IMR-90 (cell line): ENCODE results near the gene PXYLP1. TPM values are rescaled to one million over a fixed set of nuclear protein-coding genes. Genes with fewer than 3 reads are reported as not detected.

Experiments
- ATAC-seq: fragments of 200-7000 bp; cut with Tn5 transposase; 2 replicates; pipeline ENCODE4 v1.9.1; 2020; ENCODE audit warnings: low read depth, mild to moderate bottlenecking, moderate library complexity
- BruUV-seq: library from RNA; stranded (reverse); fragments of 400-500 nt; replicated peaks from 2 replicates; lab custom pipeline; 2021; lab: Mats Ljungman, UMichigan
- CTCF ChIA-PET: fragments of 300-600 bp; formaldehyde crosslinking; extraction: SDS; loops from one replicate; lab custom pipeline; 2021; ENCODE audit warnings: antibody characterized with exemption; lab: Yijun Ruan, JAX
- POLR2A ChIA-PET: fragments of 300-600 bp; sonication (Branson Sonifier 250); formaldehyde crosslinking; loops from one replicate; lab custom pipeline; 2022; ENCODE audit warnings: antibody characterized with exemption; ENCODE audit not compliant: unreplicated experiment; lab: Charles Lee
- DNase-seq: peaks from one replicate; pipeline ENCODE4 v3.0.0; 2013
- H2AFZ ChIP-seq: replicated peaks from 2 replicates; pipeline ENCODE3; 2013; ENCODE audit warnings: low read length, mild to moderate bottlenecking; ENCODE audit not compliant: poor library complexity
- H2AK5ac ChIP-seq: 2 replicates; pipeline ENCODE4 v1.6.1; 2013; ENCODE audit warnings: low read depth, low read length, inconsistent platforms
- H2AK9ac ChIP-seq: replicated peaks from 2 replicates; pipeline ENCODE3; 2013; ENCODE audit warnings: mild to moderate bottlenecking, low read depth, low read length, moderate library complexity; ENCODE audit not compliant: poor library complexity
- H2BK120ac ChIP-seq: 2 replicates; pipeline ENCODE4 v1.6.1; 2013; ENCODE audit warnings: low read depth, low read length, inconsistent platforms
- H2BK15ac ChIP-seq: 3 replicates; pipeline ENCODE4 v1.6.1; 2013; ENCODE audit warnings: low read depth, low read length, inconsistent platforms
- H2BK20ac ChIP-seq: 2 replicates; pipeline ENCODE4 v1.6.1; 2013; ENCODE audit warnings: low read depth, mild to moderate bottlenecking, inconsistent platforms, low read length, moderate library complexity
- H2BK5ac ChIP-seq: 2 replicates; pipeline ENCODE4 v1.6.1; 2013; ENCODE audit warnings: mild to moderate bottlenecking, low read depth, low read length, inconsistent platforms; ENCODE audit not compliant: poor library complexity, severe bottlenecking
- H3K14ac ChIP-seq: replicated peaks from 2 replicates; pipeline ENCODE4 v1.6.1; 2013; ENCODE audit warnings: low read depth, low read length, inconsistent platforms
- H3K18ac ChIP-seq: 2 replicates; pipeline ENCODE4 v1.6.1; 2013; ENCODE audit warnings: low read depth, low read length, control low read depth
- H3K23ac ChIP-seq: 2 replicates; pipeline ENCODE4 v1.6.1; 2013; ENCODE audit warnings: low read depth, low read length, inconsistent platforms
- H3K27ac ChIP-seq: 2 replicates; pipeline ENCODE4 v1.5.1; 2013; ENCODE audit warnings: mild to moderate bottlenecking, control low read depth, low read length; ENCODE audit not compliant: insufficient read depth
- H3K27me3 ChIP-seq: 2 replicates; pipeline ENCODE4 v1.6.1; 2013; ENCODE audit warnings: low read length; ENCODE audit not compliant: control insufficient read depth, insufficient read depth
- H3K36me3 ChIP-seq: 2 replicates; pipeline ENCODE4 v1.6.1; 2013; ENCODE audit warnings: low read length, mixed read lengths; ENCODE audit not compliant: control insufficient read depth, insufficient read depth
- H3K4ac ChIP-seq: 2 replicates; pipeline ENCODE4 v1.6.1; 2013; ENCODE audit warnings: low read depth, low read length, inconsistent platforms
- H3K4me1 ChIP-seq: 2 replicates; pipeline ENCODE4 v1.6.1; 2013; ENCODE audit warnings: low read length, mixed read lengths; ENCODE audit not compliant: control insufficient read depth, insufficient read depth
- H3K4me2 ChIP-seq: 2 replicates; pipeline ENCODE4 v1.6.1; 2013; ENCODE audit warnings: low read depth, mild to moderate bottlenecking, control low read depth, low read length, moderate library complexity
- H3K4me3 ChIP-seq: 2 replicates; pipeline ENCODE4 v1.5.1; 2013; ENCODE audit warnings: low read depth, mild to moderate bottlenecking, control low read depth, low read length, moderate library complexity; ENCODE audit not compliant: insufficient read depth
- H3K56ac ChIP-seq: 2 replicates; pipeline ENCODE4 v1.6.1; 2013; ENCODE audit warnings: low read length, inconsistent platforms; ENCODE audit not compliant: insufficient read depth; ENCODE audit errors: extremely low read depth
- H3K79me1 ChIP-seq, 2 experiments: 2 replicates each; pipeline ENCODE4 v1.6.1; 2013; ENCODE audit warnings: low read length in 2 of 2, inconsistent platforms in 1 of 2, low read depth in 1 of 2
- H3K9ac ChIP-seq: 2 replicates; pipeline ENCODE4 v1.6.1; 2013; ENCODE audit warnings: low read depth, low read length, control low read depth
- H3K9me1 ChIP-seq: 2 replicates; pipeline ENCODE4 v1.6.1; 2013; ENCODE audit warnings: low read length, inconsistent platforms; ENCODE audit not compliant: insufficient read depth
- H3K9me3 ChIP-seq: 2 replicates; pipeline ENCODE4 v1.6.1; 2013; ENCODE audit warnings: low read length; ENCODE audit not compliant: control insufficient read depth, insufficient read depth
- H4K20me1 ChIP-seq: 2 replicates; pipeline ENCODE4 v1.6.1; 2013; ENCODE audit warnings: low read length, inconsistent platforms; ENCODE audit not compliant: insufficient read depth
- H4K5ac ChIP-seq: 2 replicates; pipeline ENCODE4 v1.6.1; 2013; ENCODE audit warnings: mild to moderate bottlenecking, low read depth, low read length, control low read depth
- H4K8ac ChIP-seq, 2 experiments: 2 replicates each; pipeline ENCODE4 v1.6.1; 2013; ENCODE audit warnings: low read depth in 2 of 2, low read length in 2 of 2, control low read depth in 1 of 2, inconsistent platforms in 1 of 2
- H4K91ac ChIP-seq: 2 replicates; pipeline ENCODE4 v1.6.1; 2013; ENCODE audit warnings: low read depth, low read length, inconsistent platforms; ENCODE audit not compliant: insufficient read depth
- BHLHE40 ChIP-seq: fragments of 150-350 bp; IDR thresholded peaks from 2 replicates; pipeline ENCODE4 v1.6.1; 2016; ENCODE audit warnings: mild to moderate bottlenecking, low read depth, low read length
- CEBPB ChIP-seq: IDR thresholded peaks from 2 replicates; pipeline ENCODE4 v1.6.1; 2012; ENCODE audit warnings: low read depth, low read length, improper control_type of control experiment
- CHD1 ChIP-seq: IDR thresholded peaks from 2 replicates; pipeline ENCODE4 v1.6.1; 2012; ENCODE audit warnings: low read depth, low read length, improper control_type of control experiment
- CTCF ChIP-seq: conservative IDR thresholded peaks from 2 replicates; pipeline ENCODE4 v1.5.1; 2012; ENCODE audit warnings: mild to moderate bottlenecking, low read depth, low read length, improper control_type of control experiment
- ELK1 ChIP-seq: fragments of 150-350 bp; IDR thresholded peaks from 2 replicates; pipeline ENCODE4 v1.6.1; 2016; ENCODE audit warnings: low read depth, mild to moderate bottlenecking, low read length, moderate library complexity, borderline replicate concordance
- FOS ChIP-seq: fragments of 150-350 bp; IDR thresholded peaks from 2 replicates; pipeline ENCODE4 v1.6.1; 2016; ENCODE audit warnings: low read depth, low read length
- MAFK ChIP-seq: IDR thresholded peaks from 2 replicates; pipeline ENCODE4 v1.6.1; 2012; ENCODE audit warnings: low read depth, low read length, improper control_type of control experiment
- MAZ ChIP-seq: IDR thresholded peaks from 2 replicates; pipeline ENCODE4 v1.6.1; 2012; ENCODE audit warnings: low read depth, mild to moderate bottlenecking, low read length, improper control_type of control experiment, moderate library complexity, borderline replicate concordance
- MXI1 ChIP-seq: IDR thresholded peaks from 2 replicates; pipeline ENCODE4 v1.6.1; 2012; ENCODE audit warnings: low read depth, mild to moderate bottlenecking, low read length, moderate library complexity, borderline replicate concordance
- NFE2L2 ChIP-seq: fragments of 150-350 bp; IDR thresholded peaks from 2 replicates; pipeline ENCODE4 v1.6.1; 2016; ENCODE audit warnings: low read depth, mild to moderate bottlenecking, low read length
- POLR2A ChIP-seq: IDR thresholded peaks from 2 replicates; pipeline ENCODE4 v1.6.1; 2012; ENCODE audit warnings: mild to moderate bottlenecking, low read depth, low read length
- RAD21 ChIP-seq: IDR thresholded peaks from 2 replicates; pipeline ENCODE4 v1.6.1; 2012; ENCODE audit warnings: low read length, improper control_type of control experiment
- RCOR1 ChIP-seq: IDR thresholded peaks from 2 replicates; pipeline ENCODE4 v1.6.1; 2012; ENCODE audit warnings: mild to moderate bottlenecking, low read length, improper control_type of control experiment; ENCODE audit not compliant: insufficient replicate concordance
- RFX5 ChIP-seq: IDR thresholded peaks from 2 replicates; pipeline ENCODE4 v1.8.0; 2012; ENCODE audit warnings: low read depth, mild to moderate bottlenecking, low read length, moderate library complexity
- SMC3 ChIP-seq: fragments of 150-350 bp; IDR thresholded peaks from 2 replicates; pipeline ENCODE4 v1.6.1; 2016; ENCODE audit warnings: low read depth, mild to moderate bottlenecking, antibody characterized with exemption, low read length, moderate library complexity
- WGBS, 2 experiments: methylation state at CpG; one replicate each; pipeline versions ENCODE4 v1.1.5 to v1.1.7; 2013; ENCODE audit warnings: missing lambda C conversion rate in 2 of 2; ENCODE audit not compliant: insufficient read length in 1 of 2; ENCODE audit errors: extremely low coverage in 2 of 2; 5-methylcytosine and 5-hydroxymethylcytosine counted together
- dilution Hi-C: fragments of 300-500 bp; cut with HindIII; formaldehyde crosslinking; loops from one replicate; pipeline ENCODE4 v1.14.3; 2018; ENCODE audit warnings: low sequenced_read_pairs; ENCODE audit not compliant: unreplicated experiment
- in situ Hi-C: fragments of 300-500 bp; cut with MboI; formaldehyde crosslinking; loops from 3 replicates; pipeline ENCODE4 v1.14.3; 2019; ENCODE audit warnings: low sequenced_read_pairs, inconsistent platforms, mixed read lengths
- intact Hi-C: fragments of 100-400 bp; cut with micrococcal nuclease; formaldehyde crosslinking; loops from 2 replicates; pipeline ENCODE4 v1.10.0; 2022
- polyA plus RNA-seq, 3 experiments: library from polyadenylated mRNA; depleted of rRNA; stranded (reverse); fragments of >200 nt; gene quantifications; 2 replicates each; pipeline ENCODE4 v1.2.3, GENCODE V29; 2012; ENCODE audit warnings: low replicate concordance in 1 of 3
- total RNA-seq: library from RNA; depleted of rRNA; stranded (reverse); fragments of >200 nt; gene quantifications from 2 replicates; pipeline ENCODE4 v1.2.3, GENCODE V29; 2012
- TF ChIP-seq, protein P1 (sequence below): fragments of 150-350 bp; IDR thresholded peaks from 2 replicates; pipeline ENCODE4 v1.6.1; 2017; ENCODE audit warnings: mild to moderate bottlenecking, antibody characterized with exemption, low read length, low read depth

PXYLP1 gene
- total and polyA plus RNA-seq, 2 of the 4 experiments (the other 2 are of a cell fraction), result 11.7 to 15.6 TPM

DNA sequence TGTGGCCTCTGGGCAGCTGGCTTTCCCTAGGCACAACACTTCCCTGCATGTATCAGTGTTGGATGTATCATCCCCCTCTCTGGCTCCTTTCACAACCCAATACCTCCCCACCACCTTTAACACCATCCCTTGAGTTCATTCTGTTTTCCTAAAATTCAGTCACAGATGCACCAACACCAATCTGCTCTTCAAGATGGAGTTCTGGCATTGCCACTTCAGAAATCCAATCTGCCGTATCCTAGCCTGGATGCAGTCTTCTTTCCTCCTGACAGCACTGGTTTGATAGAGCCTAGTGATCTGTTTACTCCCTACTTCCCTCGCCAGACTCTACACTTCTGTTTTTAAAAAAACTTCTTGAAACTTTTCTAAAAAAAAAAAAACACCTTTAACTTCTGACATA lies 21.7 kb downstream of the PXYLP1 start:
- no TSS peak for BruUV-seq
- no peak for ATAC-seq
- dilution Hi-C loops, result no loop called here

More for the DNA sequence above, 21.7 kb downstream of the PXYLP1 start:
- Histone ChIP-seq H2BK15ac (no peak overlapping the region), H3K4me2 (no peak overlapping the region), H4K91ac (no peak overlapping the region), H3K9me1 (peaks cover 3% of the 10 kb centered on the region; the same call in 1 of the 2 replicates), H3K4me1 (no peaks in the 10 kb centered on the region), H2BK5ac (no peak overlapping the region), H3K27ac (no peak overlapping the region), H3K56ac (no peak overlapping the region), H3K9ac (no peak overlapping the region), H3K79me1 (no peaks in the 10 kb centered on the region), H3K4ac (no peak overlapping the region), H3K9me3 (no peaks in the 10 kb centered on the region), H3K36me3 (no peaks in the 10 kb centered on the region), H3K27me3 (no peaks in the 10 kb centered on the region), H4K20me1 (no peaks in the 10 kb centered on the region), H2AFZ (no peak overlapping the region), H4K8ac (no peak overlapping the region), H2AK5ac (no peak overlapping the region), H3K18ac (no peak overlapping the region), H3K14ac (no peak overlapping the region; the same call in 1 of the 2 replicates), H3K23ac (no peak overlapping the region), H3K4me3 (no peak overlapping the region), H2AK9ac (no peak overlapping the region), H4K5ac (no peak overlapping the region), H2BK120ac (no peak overlapping the region), H2BK20ac (no peak overlapping the region)
- TF ChIP-seq BHLHE40 (no peak), CHD1 (no peak), MAFK (no peak), ELK1 (no peak), SMC3 (no peak), RFX5 (no peak), MXI1 (no peak), POLR2A (no peak), MAZ (no peak), NFE2L2 (no peak), CTCF (no peak), CEBPB (no peak), RCOR1 (no peak), FOS (no peak), RAD21 (no peak)
- TF ChIP-seq, protein P1, sequence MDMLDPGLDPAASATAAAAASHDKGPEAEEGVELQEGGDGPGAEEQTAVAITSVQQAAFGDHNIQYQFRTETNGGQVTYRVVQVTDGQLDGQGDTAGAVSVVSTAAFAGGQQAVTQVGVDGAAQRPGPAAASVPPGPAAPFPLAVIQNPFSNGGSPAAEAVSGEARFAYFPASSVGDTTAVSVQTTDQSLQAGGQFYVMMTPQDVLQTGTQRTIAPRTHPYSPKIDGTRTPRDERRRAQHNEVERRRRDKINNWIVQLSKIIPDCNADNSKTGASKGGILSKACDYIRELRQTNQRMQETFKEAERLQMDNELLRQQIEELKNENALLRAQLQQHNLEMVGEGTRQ, result no peak
- ChIA-PET CTCF (no interaction called here), POLR2A (no interaction called here)
- intact Hi-C loops, result no loop called here
- WGBS, 2 experiments, result 80% methylated on average over 1 of the region's 2 CpGs; no CpG with 5 or more reads in 1 of the 2 experiments
- no peak for DNase-seq
- in situ Hi-C loops, result no loop called here
